SJCRH30 (cell line): ENCODE measurements around the gene CEP104. TPM values are rescaled to one million over a fixed set of nuclear protein-coding genes. Genes with fewer than 3 reads are reported as not detected.

Experiments used
- DNase-seq, 2 experiments: peaks; one replicate each; pipeline ENCODE4 v3.0.0-alpha.2; 2015 to 2020
- H3K27ac ChIP-seq: fragments of 250-450 bp; sonication (Bioruptor Pico); 2 replicates; pipeline ENCODE4 v1.5.1; 2020; ENCODE audit warnings: mild to moderate bottlenecking, moderate library complexity
- H3K27me3 ChIP-seq: fragments of 250-450 bp; sonication (Bioruptor Pico); 2 replicates; pipeline ENCODE4 v1.5.1; 2020; ENCODE audit warnings: mild to moderate bottlenecking, moderate library complexity
- H3K36me3 ChIP-seq: fragments of 250-450 bp; sonication (Bioruptor Pico); 2 replicates; pipeline ENCODE4 v1.5.1; 2020; ENCODE audit warnings: mild to moderate bottlenecking, moderate library complexity
- H3K4me1 ChIP-seq: fragments of 250-450 bp; sonication (Bioruptor Pico); 2 replicates; pipeline ENCODE4 v1.5.1; 2020; ENCODE audit warnings: mild to moderate bottlenecking, moderate library complexity
- H3K4me3 ChIP-seq: fragments of 250-450 bp; sonication (Bioruptor Pico); 2 replicates; pipeline ENCODE4 v1.5.1; 2020; ENCODE audit warnings: mild to moderate bottlenecking, moderate library complexity
- H3K9me3 ChIP-seq: fragments of 250-450 bp; sonication (Bioruptor Pico); replicated peaks from 2 replicates; pipeline ENCODE4 v1.5.1; 2020; ENCODE audit warnings: mild to moderate bottlenecking, moderate library complexity
- total RNA-seq: library from RNA; depleted of rRNA; stranded (reverse); fragments of >200 nt; shearing (Covaris generic); gene quantifications from 2 replicates; pipeline ENCODE4 v1.2.3, GENCODE V29; 2014

Gene CEP104
- total RNA-seq, 1 experiment from 2014 or later: 30.5 TPM

- no peaks in the 10 kb centered on the region for H3K27me3 ChIP-seq
- no peak for DNase-seq
- H3K9me3 ChIP-seq: no peaks in the 10 kb centered on the region
- H3K27ac ChIP-seq: no peak overlapping the region
- H3K4me3 ChIP-seq: no peak overlapping the region
- H3K4me1 ChIP-seq: peaks cover 5% of the 10 kb centered on the region
- H3K36me3 ChIP-seq: no peaks in the 10 kb centered on the region; the same call in 1 of the 2 replicates
Observed at GRCh38 chr1:3864884-3865283, 7.9 kb upstream of the CEP104 start.

- Histone ChIP-seq H3K27me3 (no peaks in the 10 kb centered on the region), H3K4me3 (peak overlapping the region; percentile 19; the same call in 1 of the 2 replicates), H3K27ac (peak overlapping the region; percentile 64), H3K9me3 (no peaks in the 10 kb centered on the region), H3K4me1 (peaks cover 5% of the 10 kb centered on the region), H3K36me3 (no peaks in the 10 kb centered on the region)
- DNase-seq: peak; percentile 58 to 70
Observed at GRCh38 chr1:3863231-3863935, 6.4 kb upstream of the CEP104 start.

DNA sequence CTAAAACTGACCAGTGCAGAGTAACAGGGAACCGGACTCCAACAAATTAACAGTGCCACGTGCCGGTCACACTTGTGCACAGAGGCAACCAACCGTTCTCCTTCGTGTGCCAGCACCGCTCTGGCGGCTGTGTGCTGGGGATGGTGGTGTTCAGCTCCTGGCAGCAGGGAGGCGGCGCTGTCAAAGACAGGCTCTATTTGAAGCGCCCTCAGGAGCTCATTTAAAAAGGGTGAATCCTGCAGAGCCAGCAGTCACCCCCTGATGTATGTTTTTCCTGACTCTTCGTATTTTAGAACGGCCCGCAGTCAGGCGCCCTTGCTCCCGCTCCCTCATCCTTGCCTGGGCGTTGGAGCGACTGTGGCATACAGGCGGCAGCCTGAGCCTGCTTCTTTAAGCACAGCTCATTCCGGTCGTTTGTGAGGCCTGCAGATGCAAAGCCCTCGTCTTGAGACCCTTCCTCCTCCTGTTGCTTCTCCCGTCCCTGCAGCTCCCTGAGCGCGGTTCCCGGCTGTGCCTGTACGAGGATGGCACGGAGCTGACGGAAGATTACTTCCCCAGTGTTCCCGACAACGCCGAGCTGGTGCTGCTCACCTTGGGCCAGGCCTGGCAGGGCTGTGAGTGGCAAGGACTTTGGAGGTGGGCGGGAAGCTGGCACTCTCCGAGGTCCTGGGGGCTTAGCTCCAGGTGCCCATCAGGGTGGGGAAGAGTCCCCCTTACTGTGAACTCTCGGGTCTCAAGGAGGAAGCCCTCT lies 1.4 kb upstream of the CEP104 start:
- Histone ChIP-seq H3K27ac (no peak overlapping the region), H3K27me3 (no peaks in the 10 kb centered on the region), H3K4me1 (peaks cover under 1% of the 10 kb centered on the region), H3K9me3 (no peaks in the 10 kb centered on the region), H3K4me3 (no peak overlapping the region), H3K36me3 (no peaks in the 10 kb centered on the region)
- DNase-seq: peak in 1 of 2 experiments; percentile 13

GRCh38 chr1:3857791-3858129 lies 749 bp upstream of the CEP104 start:
- Histone ChIP-seq H3K9me3 (no peaks in the 10 kb centered on the region), H3K4me1 (no peaks in the 10 kb centered on the region), H3K4me3 (peak overlapping the region; percentile 93), H3K27ac (peak overlapping the region; percentile 81), H3K27me3 (no peaks in the 10 kb centered on the region), H3K36me3 (no peaks in the 10 kb centered on the region)
- DNase-seq: no peak

GRCh38 chr1:3852711-3853485 lies 4.1 kb downstream of the CEP104 start:
- H3K27ac ChIP-seq: no peak overlapping the region
- no peak overlapping the region for H3K4me3 ChIP-seq
- no peaks in the 10 kb centered on the region for H3K27me3 ChIP-seq
- H3K4me1 ChIP-seq: no peaks in the 10 kb centered on the region
- peaks cover 12% of the 10 kb centered on the region for H3K36me3 ChIP-seq
- no peak for DNase-seq
- no peaks in the 10 kb centered on the region for H3K9me3 ChIP-seq

GRCh38 chr1:3852091-3852490 lies 4.9 kb downstream of the CEP104 start:
- DNase-seq: no peak
- Histone ChIP-seq H3K36me3 (peaks cover 14% of the 10 kb centered on the region), H3K27ac (no peak overlapping the region), H3K27me3 (no peaks in the 10 kb centered on the region), H3K4me3 (no peak overlapping the region), H3K9me3 (no peaks in the 10 kb centered on the region), H3K4me1 (no peaks in the 10 kb centered on the region)

DNA sequence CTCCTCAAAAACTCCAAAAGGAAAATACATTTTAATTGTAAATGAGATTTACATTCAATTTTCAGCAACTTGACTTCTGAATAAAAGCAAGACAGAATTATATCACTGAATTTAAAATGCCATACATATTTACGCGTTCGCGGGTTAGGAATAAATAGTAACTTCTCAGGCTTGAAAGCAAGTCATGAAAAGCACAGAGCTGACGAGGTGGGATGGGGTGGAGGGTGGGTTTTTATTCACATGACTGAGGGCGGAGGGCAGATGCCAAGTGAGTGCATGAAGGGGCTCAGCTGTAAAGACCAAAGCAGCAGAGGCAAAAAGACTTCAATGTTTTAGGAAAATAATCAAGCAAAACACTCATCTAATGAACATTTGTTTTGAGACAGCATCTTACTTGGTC lies 5.7 kb downstream of the CEP104 start:
- no peaks in the 10 kb centered on the region for H3K9me3 ChIP-seq
- no peak overlapping the region for H3K27ac ChIP-seq
- H3K27me3 ChIP-seq: no peaks in the 10 kb centered on the region
- no peak overlapping the region for H3K4me3 ChIP-seq
- peaks cover 14% of the 10 kb centered on the region for H3K36me3 ChIP-seq
- DNase-seq: no peak
- H3K4me1 ChIP-seq: no peaks in the 10 kb centered on the region

DNA sequence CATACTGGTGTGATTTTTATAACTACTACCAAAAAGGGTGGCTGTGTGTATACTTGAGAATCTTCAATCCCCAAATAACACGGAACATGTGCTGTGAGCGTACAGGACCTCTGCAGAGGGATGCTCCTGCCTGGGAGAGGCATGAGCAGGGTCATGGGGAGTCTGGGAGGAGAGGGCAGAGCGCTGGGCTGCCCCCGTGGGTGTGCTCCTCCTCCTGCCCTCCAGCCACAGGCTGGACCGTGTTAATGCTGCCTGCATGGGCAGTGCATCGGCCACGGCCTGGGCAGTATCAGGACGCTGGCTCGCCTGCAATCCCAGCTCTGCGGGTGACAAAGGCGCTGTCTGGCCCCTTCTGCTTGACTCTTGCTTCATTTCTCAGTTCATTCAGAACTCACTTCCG lies 6.2 kb downstream of the CEP104 start:
- DNase-seq: no peak

DNA sequence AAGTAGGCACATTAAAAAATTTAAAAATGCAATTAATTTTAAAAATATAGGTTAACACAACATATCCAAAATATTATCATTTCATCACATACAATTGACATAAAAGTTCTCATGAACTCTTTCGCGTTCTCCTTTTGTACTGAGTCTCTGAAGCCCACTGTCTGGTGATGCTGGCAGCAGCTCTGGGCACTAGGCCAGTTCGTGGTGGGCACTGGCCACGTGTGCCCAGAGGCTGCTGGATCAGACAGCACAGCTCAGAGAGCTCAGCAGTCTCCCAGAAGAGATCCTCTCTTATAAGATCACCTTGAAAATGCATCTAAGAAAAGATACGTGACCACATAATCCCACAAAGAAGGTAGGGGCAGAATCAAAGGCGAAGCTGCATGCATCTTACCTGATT lies 9.9 kb downstream of the CEP104 start:
- no peak for DNase-seq
- no peaks in the 10 kb centered on the region for H3K9me3 ChIP-seq
- H3K4me3 ChIP-seq: no peak overlapping the region
- H3K36me3 ChIP-seq: peaks cover 31% of the 10 kb centered on the region
- H3K27ac ChIP-seq: no peak overlapping the region
- H3K4me1 ChIP-seq: no peaks in the 10 kb centered on the region
- no peaks in the 10 kb centered on the region for H3K27me3 ChIP-seq

More for the DNA sequence above, 6.2 kb downstream of the CEP104 start:
- no peak overlapping the region for H3K4me3 ChIP-seq
- no peaks in the 10 kb centered on the region for H3K9me3 ChIP-seq
- H3K36me3 ChIP-seq: peaks cover 14% of the 10 kb centered on the region
- H3K27ac ChIP-seq: no peak overlapping the region
- no peaks in the 10 kb centered on the region for H3K27me3 ChIP-seq
- no peaks in the 10 kb centered on the region for H3K4me1 ChIP-seq

- Histone ChIP-seq H3K9me3 (no peaks in the 10 kb centered on the region), H3K4me1 (no peaks in the 10 kb centered on the region), H3K27ac (no peak overlapping the region), H3K36me3 (peaks cover 28% of the 10 kb centered on the region), H3K27me3 (no peaks in the 10 kb centered on the region), H3K4me3 (no peak overlapping the region)
- DNase-seq: no peak
Observed at GRCh38 chr1:3846541-3846940, 10.5 kb downstream of the CEP104 start.

GRCh38 chr1:3842912-3843311 lies 14.1 kb downstream of the CEP104 start:
- peaks cover 31% of the 10 kb centered on the region for H3K36me3 ChIP-seq
- no peaks in the 10 kb centered on the region for H3K9me3 ChIP-seq
- DNase-seq: no peak

DNA sequence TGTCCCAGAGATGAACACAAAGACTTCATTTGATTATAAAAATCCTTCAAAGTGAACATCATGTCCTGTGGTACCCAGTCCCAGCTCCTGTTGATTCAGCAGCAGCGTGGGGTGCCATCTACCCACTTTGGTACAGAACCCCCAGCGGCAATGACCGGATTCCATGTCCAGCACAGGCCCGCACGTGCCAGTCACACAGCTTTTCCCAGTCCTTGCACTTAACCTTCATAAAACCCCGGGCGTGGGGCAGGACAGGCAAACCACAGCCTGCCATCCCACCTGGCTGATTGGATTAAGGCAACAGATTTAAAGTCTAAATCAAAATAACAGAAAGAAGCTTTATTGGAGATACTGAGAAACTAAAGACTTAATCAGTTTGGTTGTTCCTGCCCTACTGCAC lies 15.5 kb downstream of the CEP104 start:
- no peak for DNase-seq
- no peak overlapping the region for H3K27ac ChIP-seq
- peaks cover 42% of the 10 kb centered on the region for H3K36me3 ChIP-seq
- H3K4me3 ChIP-seq: no peak overlapping the region
- no peaks in the 10 kb centered on the region for H3K4me1 ChIP-seq
- peaks cover 9% of the 10 kb centered on the region; the same call in 1 of the 2 replicates for H3K9me3 ChIP-seq
- no peaks in the 10 kb centered on the region for H3K27me3 ChIP-seq

More at GRCh38 chr1:3842912-3843311, 14.1 kb downstream of the CEP104 start:
- Histone ChIP-seq H3K4me1 (no peaks in the 10 kb centered on the region), H3K27ac (no peak overlapping the region), H3K27me3 (no peaks in the 10 kb centered on the region), H3K4me3 (no peak overlapping the region)

DNA sequence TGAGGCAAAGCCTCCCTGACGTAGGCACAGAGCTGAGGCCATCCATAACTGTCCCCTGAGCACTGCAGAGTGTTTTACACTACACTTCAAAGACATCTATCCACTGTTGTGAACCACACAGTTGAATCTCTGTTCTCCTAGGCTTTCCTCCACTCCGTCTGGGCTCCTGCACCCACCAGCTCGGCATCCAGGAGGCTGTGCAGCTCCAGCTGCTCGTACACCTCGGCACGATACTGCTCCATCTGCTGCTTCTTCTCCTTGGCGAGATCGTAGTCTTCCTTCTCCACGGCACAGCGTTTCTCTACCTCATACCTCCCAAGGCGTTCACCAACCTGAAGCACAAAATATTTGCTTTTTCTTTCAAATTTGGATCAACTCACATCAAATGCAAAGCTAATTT lies 18.2 kb downstream of the CEP104 start:
- H3K36me3 ChIP-seq: peaks cover 37% of the 10 kb centered on the region
- H3K4me1 ChIP-seq: no peaks in the 10 kb centered on the region
- H3K9me3 ChIP-seq: peaks cover 9% of the 10 kb centered on the region; the same call in 1 of the 2 replicates
- DNase-seq: no peak
- no peaks in the 10 kb centered on the region for H3K27me3 ChIP-seq
- H3K27ac ChIP-seq: no peak overlapping the region
- H3K4me3 ChIP-seq: no peak overlapping the region

DNA sequence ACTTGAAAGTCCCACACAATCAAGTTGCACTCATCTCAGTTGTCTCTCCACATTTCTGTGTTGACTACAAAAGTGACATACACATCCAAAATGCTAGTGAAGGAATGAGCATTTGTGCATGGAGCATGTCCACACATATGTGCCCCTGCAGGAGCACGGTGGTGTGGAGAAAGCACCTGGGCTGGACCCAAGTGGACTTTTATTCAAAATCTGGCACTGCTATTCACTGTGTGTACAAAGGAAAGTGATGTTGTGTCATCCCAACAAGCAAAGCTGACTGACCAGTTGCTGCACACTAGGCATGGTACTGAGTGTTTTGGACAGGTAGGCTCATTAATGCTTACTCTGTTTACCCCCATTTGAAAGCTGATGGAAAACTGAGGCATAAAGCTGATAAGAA lies 19.3 kb downstream of the CEP104 start:
- Histone ChIP-seq H3K4me3 (no peak overlapping the region), H3K36me3 (peaks cover 41% of the 10 kb centered on the region), H3K9me3 (peaks cover 9% of the 10 kb centered on the region; the same call in 1 of the 2 replicates), H3K27me3 (no peaks in the 10 kb centered on the region), H3K4me1 (no peaks in the 10 kb centered on the region), H3K27ac (no peak overlapping the region)
- no peak for DNase-seq

DNA sequence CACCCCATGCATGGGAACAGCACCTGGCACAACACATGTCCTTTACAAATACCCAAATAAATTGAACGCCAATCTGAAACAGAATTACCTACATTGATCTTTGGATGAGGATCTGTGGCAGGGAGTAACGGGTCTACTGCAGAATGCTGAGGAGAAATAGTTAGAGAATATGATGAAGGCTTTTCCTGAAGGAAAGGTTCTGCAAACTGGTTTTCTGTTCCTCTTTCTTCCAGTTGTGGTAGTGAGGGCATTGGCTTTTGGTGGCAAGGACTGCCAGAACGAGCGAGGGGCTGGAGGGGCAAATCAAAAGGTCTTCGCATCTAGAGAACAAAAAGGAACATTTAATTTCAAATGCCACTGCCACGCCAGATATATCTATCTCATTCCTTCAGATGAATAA lies 19.8 kb downstream of the CEP104 start:
- Histone ChIP-seq H3K4me1 (no peaks in the 10 kb centered on the region), H3K27me3 (no peaks in the 10 kb centered on the region), H3K4me3 (no peak overlapping the region), H3K36me3 (peaks cover 37% of the 10 kb centered on the region), H3K9me3 (peaks cover 9% of the 10 kb centered on the region; the same call in 1 of the 2 replicates), H3K27ac (no peak overlapping the region)
- no peak for DNase-seq
